Measurements from ENCODE around the gene SIRT6. TPM values are rescaled to one million over a fixed set of nuclear protein-coding genes. Genes with fewer than 3 reads are reported as not detected.

Gene SIRT6
- total and polyA plus RNA-seq, 9 of the 15 experiments (the other 6 are each of a cell fraction or from before 2014, with no cell fraction given), result 1.4 to 41.1 (median 10.2) TPM

DNA sequence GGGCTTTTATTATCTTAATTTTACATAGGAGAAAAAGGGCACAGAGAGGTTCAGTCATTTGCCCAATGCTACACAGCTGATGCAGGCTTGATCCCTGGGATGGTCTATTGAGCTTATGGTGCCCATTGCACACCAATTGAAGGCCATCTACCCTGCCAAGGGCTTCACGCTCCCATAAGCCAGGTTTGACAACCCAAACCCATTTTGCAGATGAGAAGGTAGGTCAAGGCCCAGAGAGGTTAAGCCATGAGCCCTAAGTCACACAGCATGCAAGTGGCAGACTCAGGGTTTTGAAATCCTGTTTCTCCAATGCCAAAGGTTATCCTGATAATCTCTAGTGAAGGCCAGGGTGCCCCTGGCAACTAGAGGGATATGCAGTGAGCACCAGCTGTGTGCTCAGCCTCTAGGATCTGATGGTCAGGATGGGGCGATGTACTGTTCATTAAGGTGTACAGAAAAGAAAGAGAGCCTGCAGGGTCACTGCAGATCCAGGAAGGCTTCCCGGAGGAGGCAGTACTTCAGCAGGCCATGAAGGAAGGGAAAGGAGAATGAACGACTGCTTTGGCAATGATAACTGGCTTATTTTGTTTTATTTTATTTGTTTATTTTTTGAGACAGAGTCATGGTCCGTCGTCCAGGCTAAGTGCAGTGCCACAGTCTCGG lies 20.8 kb downstream of the SIRT6 start (continued):
- TF ChIP-seq XRCC3 (IDR thresholded peaks at IDR 0.05) (no peak), GTF2E2 (tag; IDR thresholded peaks at IDR 0.05) (no peak), NFE2L1 (tag; IDR thresholded peaks at IDR 0.05; ENCODE audit: borderline replicate concordance, low read depth) (no peak), RCOR1 (IDR thresholded peaks at IDR 0.05; ENCODE audit: borderline replicate concordance in 1 of 2, low read depth in 2 of 2, low read length in 2 of 2) (peak in 1 of 2 experiments; percentile 36; a peak in 1 of 4 replicates), WHSC1 (IDR thresholded peaks at IDR 0.05; ENCODE audit: low read length) (no peak), IFI16 (CRISPR knock-in tag; IDR thresholded peaks at IDR 0.05) (no peak), ZBED1 (IDR thresholded peaks at IDR 0.05) (no peak), BRD9 (IDR thresholded peaks at IDR 0.05; ENCODE audit: low read depth, partially characterized antibody) (peak; percentile 100), BCOR (IDR thresholded peaks at IDR 0.05) (peak; percentile 97), PCBP1 (IDR thresholded peaks at IDR 0.05; ENCODE audit: low read depth, low read length, poor library complexity, severe bottlenecking) (no peak), MTF1 (CRISPR knock-in tag; IDR thresholded peaks at IDR 0.05; ENCODE audit: borderline replicate concordance) (no peak), DACH1 (IDR thresholded peaks at IDR 0.05; ENCODE audit: partially characterized antibody) (peak; percentile 24), ZNF445 (CRISPR knock-in tag; IDR thresholded peaks at IDR 0.05; ENCODE audit: low read depth) (no peak), GTF2F1 (IDR thresholded peaks at IDR 0.05; ENCODE audit: low read depth, low read length) (no peak), ZNF347 (CRISPR knock-in tag; IDR thresholded peaks at IDR 0.05; ENCODE audit: low read depth) (no peak), ZNF75A (CRISPR knock-in tag; IDR thresholded peaks at IDR 0.05) (no peak), GABPB2 (CRISPR knock-in tag; conservative IDR thresholded peaks at IDR 0.05) (no peak), KLF10 (CRISPR knock-in tag; IDR thresholded peaks at IDR 0.05) (no peak), SMARCE1 (IDR thresholded peaks at IDR 0.05) (no peak), SMARCA5 (IDR thresholded peaks at IDR 0.05) (peak; percentile 98), CHD4 (IDR thresholded peaks at IDR 0.05; ENCODE audit: insufficient read depth, insufficient replicate concordance, low read depth, low read length, poor library complexity, severe bottlenecking) (peak; percentile 89), GTF2A2 (tag; IDR thresholded peaks at IDR 0.05) (no peak), MTA2 (IDR thresholded peaks at IDR 0.05; ENCODE audit: low read depth) (no peak), NCOA4 (IDR thresholded peaks at IDR 0.05; ENCODE audit: partially characterized antibody) (no peak), BHLHE40 (IDR thresholded peaks at IDR 0.05; ENCODE audit: low read length) (no peak), PTRF (tag; IDR thresholded peaks at IDR 0.05) (no peak)
- TF ChIP-seq, protein P1, sequence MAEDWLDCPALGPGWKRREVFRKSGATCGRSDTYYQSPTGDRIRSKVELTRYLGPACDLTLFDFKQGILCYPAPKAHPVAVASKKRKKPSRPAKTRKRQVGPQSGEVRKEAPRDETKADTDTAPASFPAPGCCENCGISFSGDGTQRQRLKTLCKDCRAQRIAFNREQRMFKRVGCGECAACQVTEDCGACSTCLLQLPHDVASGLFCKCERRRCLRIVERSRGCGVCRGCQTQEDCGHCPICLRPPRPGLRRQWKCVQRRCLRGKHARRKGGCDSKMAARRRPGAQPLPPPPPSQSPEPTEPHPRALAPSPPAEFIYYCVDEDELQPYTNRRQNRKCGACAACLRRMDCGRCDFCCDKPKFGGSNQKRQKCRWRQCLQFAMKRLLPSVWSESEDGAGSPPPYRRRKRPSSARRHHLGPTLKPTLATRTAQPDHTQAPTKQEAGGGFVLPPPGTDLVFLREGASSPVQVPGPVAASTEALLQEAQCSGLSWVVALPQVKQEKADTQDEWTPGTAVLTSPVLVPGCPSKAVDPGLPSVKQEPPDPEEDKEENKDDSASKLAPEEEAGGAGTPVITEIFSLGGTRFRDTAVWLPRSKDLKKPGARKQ (CRISPR knock-in tag; IDR thresholded peaks at IDR 0.05), result no peak
- TF ChIP-seq, protein P2, sequence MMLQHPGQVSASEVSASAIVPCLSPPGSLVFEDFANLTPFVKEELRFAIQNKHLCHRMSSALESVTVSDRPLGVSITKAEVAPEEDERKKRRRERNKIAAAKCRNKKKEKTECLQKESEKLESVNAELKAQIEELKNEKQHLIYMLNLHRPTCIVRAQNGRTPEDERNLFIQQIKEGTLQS (IDR thresholded peaks at IDR 0.05), result no peak
- TF ChIP-seq, protein P2 (CRISPR knock-in tag; conservative IDR thresholded peaks at IDR 0.05), result no peak
- TF ChIP-seq, protein P3, sequence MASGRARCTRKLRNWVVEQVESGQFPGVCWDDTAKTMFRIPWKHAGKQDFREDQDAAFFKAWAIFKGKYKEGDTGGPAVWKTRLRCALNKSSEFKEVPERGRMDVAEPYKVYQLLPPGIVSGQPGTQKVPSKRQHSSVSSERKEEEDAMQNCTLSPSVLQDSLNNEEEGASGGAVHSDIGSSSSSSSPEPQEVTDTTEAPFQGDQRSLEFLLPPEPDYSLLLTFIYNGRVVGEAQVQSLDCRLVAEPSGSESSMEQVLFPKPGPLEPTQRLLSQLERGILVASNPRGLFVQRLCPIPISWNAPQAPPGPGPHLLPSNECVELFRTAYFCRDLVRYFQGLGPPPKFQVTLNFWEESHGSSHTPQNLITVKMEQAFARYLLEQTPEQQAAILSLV (tag; IDR thresholded peaks at IDR 0.05), result no peak

All from K562 (cell line).